B cell (primary cell): ENCODE measurements around the gene GPBP1. TPM values are rescaled to one million over a fixed set of nuclear protein-coding genes. Genes with fewer than 3 reads are reported as not detected.
"Not testable (repeated sequence)": the region's sequence is repeated elsewhere in the genome, so short reads cannot be mapped to it uniquely, and the experiment has no call there.

Experiments
- ATAC-seq: fragments of 200-7000 bp; cut with Tn5 transposase; one replicate; pipeline ENCODE4 v1.10.0; 2021; ENCODE audit warnings: low read depth, mild to moderate bottlenecking, moderate number of reproducible peaks, moderate library complexity
- CTCF ChIA-PET: fragments of 350-600 bp; sonication (Branson Sonifier 250); formaldehyde crosslinking; loops from one replicate; lab custom pipeline; 2021; ENCODE audit warnings: antibody characterized with exemption, inconsistent platforms; lab: Charles Lee
- POLR2A ChIA-PET: fragments of 350-600 bp; sonication (Branson Sonifier 250); formaldehyde crosslinking; loops from one replicate; lab custom pipeline; 2021; ENCODE audit warnings: antibody characterized with exemption; lab: Charles Lee
- DNase-seq: peaks from one replicate; pipeline ENCODE4 v3.0.0; 2013
- H2AFZ ChIP-seq: 2 replicates; pipeline ENCODE4 v1.6.1; 2012; ENCODE audit warnings: mild to moderate bottlenecking, low read depth, low read length; ENCODE audit not compliant: insufficient read depth, poor library complexity, severe bottlenecking
- H3K27ac ChIP-seq, 2 donors: 1 replicate in 1 of 2; 2 replicates in 1 of 2; pipeline ENCODE4 v1.5.1; 2012 to 2013; ENCODE audit warnings: low read length in 2 of 2, mild to moderate bottlenecking in 2 of 2, moderate library complexity in 1 of 2
- H3K27me3 ChIP-seq, 4 experiments: fragments of 200-600 bp in 1 of 4; sonication (generic) in 1 of 4; replicated peaks in 1 of 4; 1 replicate in 2 of 4; 2 replicates in 2 of 4; pipeline versions ENCODE4 v1.6.1 to v1.7.0; 2013 to 2016; ENCODE audit warnings: low read length in 3 of 4, mild to moderate bottlenecking in 2 of 4, mixed read lengths in 1 of 4, moderate library complexity in 1 of 4; ENCODE audit not compliant: insufficient read depth in 4 of 4, control insufficient read depth in 3 of 4; ENCODE audit errors: control extremely low read depth in 1 of 4
- H3K36me3 ChIP-seq, 2 experiments: replicated peaks in 1 of 2; 1 replicate in 1 of 2; 2 replicates in 1 of 2; pipeline versions ENCODE4 v1.6.1 to v1.7.1; 2013; ENCODE audit warnings: low read length in 1 of 2; ENCODE audit not compliant: insufficient read depth in 2 of 2, control insufficient read depth in 1 of 2; ENCODE audit errors: control extremely low read depth in 1 of 2, extremely low read depth in 1 of 2
- H3K4me1 ChIP-seq, 2 donors: fragments of 200-600 bp in 1 of 2; sonication (generic) in 1 of 2; 1 replicate in 1 of 2; 2 replicates in 1 of 2; pipeline versions ENCODE4 v1.5.1 to v1.6.1; 2013 to 2017; ENCODE audit warnings: low read length in 2 of 2; ENCODE audit not compliant: control insufficient read depth in 2 of 2, insufficient read depth in 2 of 2
- H3K4me2 ChIP-seq: replicated peaks from 2 replicates; pipeline ENCODE3; 2012; ENCODE audit warnings: mild to moderate bottlenecking, low read depth, low read length; ENCODE audit not compliant: poor library complexity, severe bottlenecking
- H3K4me3 ChIP-seq, 5 experiments: fragments of 200-600 bp in 1 of 5; sonication (generic) in 1 of 5; 1 replicate in 3 of 5; 2 replicates in 2 of 5; pipeline versions ENCODE4 v1.5.1 to v1.7.0; 2011 to 2016; ENCODE audit warnings: low read length in 4 of 5, mild to moderate bottlenecking in 4 of 5, low read depth in 2 of 5, control low read depth in 1 of 5, moderate library complexity in 1 of 5; ENCODE audit not compliant: insufficient read depth in 1 of 5; ENCODE audit errors: control extremely low read depth in 1 of 5, extremely low read depth in 1 of 5
- H3K79me2 ChIP-seq: fragments of 200-600 bp; sonication (generic); one replicate; pipeline ENCODE4 v1.6.0; 2016; ENCODE audit warnings: low read length; ENCODE audit not compliant: control insufficient read depth, insufficient read depth
- H3K9ac ChIP-seq: fragments of 200-600 bp; sonication (generic); 2 replicates; pipeline ENCODE4 v1.6.1; 2017; ENCODE audit warnings: mild to moderate bottlenecking, low read length, moderate library complexity
- H3K9me3 ChIP-seq, 3 donors: one replicate each; pipeline versions ENCODE4 v1.6.1 to v1.7.1; 2013; ENCODE audit warnings: low read length in 2 of 3; ENCODE audit not compliant: control insufficient read depth in 2 of 3, insufficient read depth in 1 of 3; ENCODE audit errors: control extremely low read depth in 1 of 3
- H4K20me1 ChIP-seq: 2 replicates; pipeline ENCODE4 v1.6.0; 2012; ENCODE audit warnings: mild to moderate bottlenecking, low read length; ENCODE audit not compliant: insufficient read depth, control insufficient read depth, poor library complexity, severe bottlenecking
- H3K27ac Mint-ChIP-seq: one replicate; pipeline ENCODE4 v1.8.0; 2021; ENCODE audit warnings: mixed read lengths
- H3K27me3 Mint-ChIP-seq: one replicate; pipeline ENCODE4 v1.8.0; 2021; ENCODE audit warnings: mixed read lengths
- H3K4me1 Mint-ChIP-seq: one replicate; pipeline ENCODE4 v1.8.0; 2021; ENCODE audit warnings: mixed read lengths
- H3K4me3 Mint-ChIP-seq: one replicate; pipeline ENCODE4 v1.8.0; 2021; ENCODE audit warnings: mixed read lengths
- H3K9me3 Mint-ChIP-seq: one replicate; pipeline ENCODE4 v1.8.0; 2022; ENCODE audit warnings: mixed read lengths; ENCODE audit not compliant: insufficient read depth
- EZH2 ChIP-seq: IDR thresholded peaks from 2 replicates; pipeline ENCODE4 v1.6.1; 2012; ENCODE audit warnings: borderline replicate concordance, low read depth, mild to moderate bottlenecking, moderate library complexity, low read length; ENCODE audit not compliant: insufficient read depth, poor library complexity, severe bottlenecking
- WGBS: methylation state at CpG from one replicate; pipeline ENCODE4 v1.1.5; 2013; ENCODE audit warnings: missing lambda C conversion rate; ENCODE audit not compliant: insufficient coverage; 5-methylcytosine and 5-hydroxymethylcytosine counted together
- intact Hi-C: fragments of 100-400 bp; cut with micrococcal nuclease; formaldehyde crosslinking; loops from one replicate; pipeline ENCODE4 v1.10.0; 2022
- polyA plus RNA-seq: library from polyadenylated mRNA; depleted of rRNA; stranded (reverse); fragments of >200 nt; gene quantifications from 2 replicates; pipeline ENCODE4 v1.2.3, GENCODE V29; 2012
- total RNA-seq, 2 donors: library from RNA; stranded (reverse); fragments of 120-200 nt in 1 of 2; gene quantifications; 1 replicate in 1 of 2; 2 replicates in 1 of 2; pipeline versions ENCODE4 v1.2.3 to v1.2.4, GENCODE V29; 2013 to 2022
- TF ChIP-seq, protein P1 (sequence below): fragments of 200-600 bp; IDR thresholded peaks from one replicate; pipeline ENCODE4 v1.8.0; 2022; ENCODE audit warnings: antibody characterized with exemption, mild to moderate bottlenecking

The GPBP1 gene
- total and polyA plus RNA-seq, 2 donors (not counting 1 experiment from before 2014, with no cell fraction given) = 30.9 to 152 TPM

DNA sequence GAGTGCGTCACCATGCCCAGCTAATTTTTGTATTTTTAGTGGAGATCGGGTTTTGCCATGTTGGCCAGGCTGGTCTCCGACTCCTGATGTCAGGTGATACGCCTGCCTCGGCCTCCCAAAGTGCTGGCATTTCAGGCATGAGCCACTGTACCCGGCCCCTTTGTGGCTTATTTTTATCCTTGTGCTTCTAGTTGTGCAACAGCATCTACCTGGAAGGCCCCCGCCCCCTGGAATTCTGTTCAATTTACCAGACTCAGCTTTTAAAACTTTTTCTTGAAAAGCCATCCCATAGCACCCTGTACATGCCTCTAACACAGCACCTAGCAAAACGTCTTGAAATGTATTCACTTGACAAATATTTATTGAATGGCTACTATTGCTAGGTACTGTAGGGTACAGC is 9.7 kb upstream of the GPBP1 start:
- H3K27me3 ChIP-seq = no peaks in the 10 kb centered on the region
- intact Hi-C loops = no loop called here

GRCh38 chr5:57165171-57165570 is 8.7 kb upstream of the GPBP1 start:
- H3K4me1 Mint-ChIP-seq, H2AFZ ChIP-seq, POLR2A ChIA-PET, H3K27me3 Mint-ChIP-seq, H3K4me3 Mint-ChIP-seq, ATAC-seq, H3K9me3 Mint-ChIP-seq, H3K4me2 ChIP-seq, H3K9me3 ChIP-seq, H3K9ac ChIP-seq, H4K20me1 ChIP-seq, H3K36me3 ChIP-seq, H3K27ac ChIP-seq, H3K4me1 ChIP-seq, DNase-seq, intact Hi-C loops, H3K27ac Mint-ChIP-seq, H3K27me3 ChIP-seq, H3K79me2 ChIP-seq, H3K4me3 ChIP-seq: not testable (repeated sequence)
- CTCF ChIA-PET = interaction anchor here (1.2 kb wide), 1 partner anchor 27 kb away, joined by 3 read pairs; no protein-coding TSS in a partner anchor
- 100% methylated on average over 3 of the region's 3 CpGs for WGBS

More for the DNA sequence above, 9.7 kb upstream of the GPBP1 start:
- Histone ChIP-seq H3K79me2 (no peaks in the 10 kb centered on the region), H3K4me3 (no peak overlapping the region), H3K4me2 (no peak overlapping the region), H3K36me3 (no peaks in the 10 kb centered on the region), H3K9me3 (peaks cover 0 to 4% (median 0%) of the 10 kb centered on the region in 3 donors), H2AFZ (no peak overlapping the region), H3K27ac (no peak overlapping the region), H3K9ac (no peak overlapping the region), H4K20me1 (no peaks in the 10 kb centered on the region), H3K4me1 (peaks cover 0 to 3% of the 10 kb centered on the region in 2 donors)
- DNase-seq = no peak
- H3K9me3 Mint-ChIP-seq = no peaks in the 10 kb centered on the region
- no peak overlapping the region for H3K4me3 Mint-ChIP-seq
- ChIA-PET POLR2A (interaction anchor here (0.5 kb wide), 1 partner anchor 22 kb away, joined by 3 read pairs; no protein-coding TSS in a partner anchor), CTCF (no interaction called here)
- H3K27ac Mint-ChIP-seq = no peak overlapping the region
- peaks cover 7% of the 10 kb centered on the region for H3K4me1 Mint-ChIP-seq
- H3K27me3 Mint-ChIP-seq = no peaks in the 10 kb centered on the region
- TF ChIP-seq EZH2 = no peak
- TF ChIP-seq, protein P1, sequence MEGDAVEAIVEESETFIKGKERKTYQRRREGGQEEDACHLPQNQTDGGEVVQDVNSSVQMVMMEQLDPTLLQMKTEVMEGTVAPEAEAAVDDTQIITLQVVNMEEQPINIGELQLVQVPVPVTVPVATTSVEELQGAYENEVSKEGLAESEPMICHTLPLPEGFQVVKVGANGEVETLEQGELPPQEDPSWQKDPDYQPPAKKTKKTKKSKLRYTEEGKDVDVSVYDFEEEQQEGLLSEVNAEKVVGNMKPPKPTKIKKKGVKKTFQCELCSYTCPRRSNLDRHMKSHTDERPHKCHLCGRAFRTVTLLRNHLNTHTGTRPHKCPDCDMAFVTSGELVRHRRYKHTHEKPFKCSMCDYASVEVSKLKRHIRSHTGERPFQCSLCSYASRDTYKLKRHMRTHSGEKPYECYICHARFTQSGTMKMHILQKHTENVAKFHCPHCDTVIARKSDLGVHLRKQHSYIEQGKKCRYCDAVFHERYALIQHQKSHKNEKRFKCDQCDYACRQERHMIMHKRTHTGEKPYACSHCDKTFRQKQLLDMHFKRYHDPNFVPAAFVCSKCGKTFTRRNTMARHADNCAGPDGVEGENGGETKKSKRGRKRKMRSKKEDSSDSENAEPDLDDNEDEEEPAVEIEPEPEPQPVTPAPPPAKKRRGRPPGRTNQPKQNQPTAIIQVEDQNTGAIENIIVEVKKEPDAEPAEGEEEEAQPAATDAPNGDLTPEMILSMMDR = no peak
- 92% methylated on average over 2 of the region's 8 CpGs for WGBS
- ATAC-seq = no peak
